Aorta (tissue), 5 donors: ENCODE data around the gene DOK3. TPM values are rescaled to one million over a fixed set of nuclear protein-coding genes. Genes with fewer than 3 reads are reported as not detected.
A peak's percentile ranks its signal among the peaks of the same experiment; 100 is the strongest.

ENCODE experiments used
- ATAC-seq: fragments of 200-7000 bp; cut with Tn5 transposase; one replicate; pipeline ENCODE4 v1.9.1; 2022; ENCODE audit warnings: moderate library complexity; ENCODE audit not compliant: low FRiP score
- DNase-seq, 2 donors: peaks; one replicate each; pipeline ENCODE4 v3.0.0-alpha.2; 2020
- H3K27ac ChIP-seq, 2 donors: one replicate each; pipeline ENCODE4 v1.5.1; 2013; ENCODE audit warnings: low read length in 2 of 2, mild to moderate bottlenecking in 2 of 2, moderate library complexity in 2 of 2, control low read depth in 1 of 2, inconsistent platforms in 1 of 2, low read depth in 1 of 2
- H3K27me3 ChIP-seq, 2 donors: one replicate each; pipeline ENCODE4 v1.6.1; 2013; ENCODE audit warnings: control low read depth in 1 of 2, low read length in 1 of 2, mild to moderate bottlenecking in 1 of 2, moderate library complexity in 1 of 2; ENCODE audit not compliant: insufficient read depth in 2 of 2, control insufficient read depth in 1 of 2
- H3K36me3 ChIP-seq, 2 donors: one replicate each; pipeline ENCODE4 v1.6.1; 2013; ENCODE audit warnings: control low read depth in 1 of 2, low read length in 1 of 2, mild to moderate bottlenecking in 1 of 2; ENCODE audit not compliant: insufficient read depth in 2 of 2, control insufficient read depth in 1 of 2
- H3K4me1 ChIP-seq, 2 donors: one replicate each; pipeline ENCODE4 v1.6.1; 2013; ENCODE audit warnings: low read length in 2 of 2, control low read depth in 1 of 2, mild to moderate bottlenecking in 1 of 2, moderate library complexity in 1 of 2; ENCODE audit not compliant: insufficient read depth in 2 of 2, control insufficient read depth in 1 of 2
- H3K4me3 ChIP-seq, 2 donors: one replicate each; pipeline ENCODE4 v1.5.1; 2013; ENCODE audit warnings: low read length in 2 of 2, control low read depth in 1 of 2, mild to moderate bottlenecking in 1 of 2
- H3K9me3 ChIP-seq: one replicate; pipeline ENCODE4 v1.6.1; 2013; ENCODE audit warnings: mild to moderate bottlenecking, low read length; ENCODE audit not compliant: control insufficient read depth
- WGBS, 2 donors: extraction: QIAGEN DNeasy Blood & Tissue Kit; methylation state at CpG; one replicate each; pipeline ENCODE4 v1.1.7; 2013; 5-methylcytosine and 5-hydroxymethylcytosine counted together
- intact Hi-C, 2 donors: fragments of 100-400 bp; cut with DNase I; formaldehyde crosslinking; loops; one replicate each; pipeline versions ENCODE4 v1.14.2 to v1.15.0; 2022
- polyA plus RNA-seq, 2 donors: library from polyadenylated mRNA; stranded (reverse); fragments of 200-250 nt; gene quantifications; one replicate each; pipeline ENCODE4 v1.2.3, GENCODE V29; 2013
- total RNA-seq, 2 donors: library from RNA; stranded (reverse); fragmentation: NEBNext Ultra II Directional; extraction: Animal tissue kit (Norgen Biotek cat#: 25700); gene quantifications; one replicate each; pipeline ENCODE4 v1.2.1, GENCODE V29; 2021
- donor health status: healthy with polysubstance abuse.
- donor health status: Bipolar disorder and iron deficiency.
- donor health status: DM: no; HTN: no; CAD: no.
- donor health status: DM: no; HTN: no; CAD: no.
- donor health status: DM: yes; HTN: yes; CAD: no.

DOK3 gene
- total and polyA plus RNA-seq, 4 donors, result 2.7 to 21.6 (median 9.7) TPM

- H3K27me3 ChIP-seq, result no peaks in the 10 kb centered on the region
- ATAC-seq, result peak; percentile 30
- H3K4me3 ChIP-seq, result peak overlapping the region in 1 of 2 donors; percentile 51
- H3K4me1 ChIP-seq, result no peaks in the 10 kb centered on the region
- peak in 1 of 2 donors; percentile 88 for DNase-seq
- intact Hi-C loops, result no loop called here
- H3K9me3 ChIP-seq, result no peaks in the 10 kb centered on the region
- no peak overlapping the region for H3K27ac ChIP-seq
- WGBS, 2 donors, result 18 to 21% methylated on average over 12 to 14 of the region's 14 CpGs
- no peaks in the 10 kb centered on the region for H3K36me3 ChIP-seq
These were observed 37.8 kb downstream of the DOK3 start for GRCh38 chr5:177471610-177472356.

GRCh38 chr5:177470759-177471536 is 38.7 kb downstream of the DOK3 start:
- H3K36me3 ChIP-seq, result peaks cover 0 to 3% of the 10 kb centered on the region in 2 donors
- ATAC-seq (no peak), DNase-seq (no peak)
- H3K4me1 ChIP-seq, result no peaks in the 10 kb centered on the region
- H3K27me3 ChIP-seq, result no peaks in the 10 kb centered on the region
- intact Hi-C loops, result no loop called here
- H3K27ac ChIP-seq, result no peak overlapping the region
- 63 to 73% methylated on average over 10 of the region's 10 CpGs for WGBS, 2 donors
- no peak overlapping the region for H3K4me3 ChIP-seq
- no peaks in the 10 kb centered on the region for H3K9me3 ChIP-seq

DNA sequence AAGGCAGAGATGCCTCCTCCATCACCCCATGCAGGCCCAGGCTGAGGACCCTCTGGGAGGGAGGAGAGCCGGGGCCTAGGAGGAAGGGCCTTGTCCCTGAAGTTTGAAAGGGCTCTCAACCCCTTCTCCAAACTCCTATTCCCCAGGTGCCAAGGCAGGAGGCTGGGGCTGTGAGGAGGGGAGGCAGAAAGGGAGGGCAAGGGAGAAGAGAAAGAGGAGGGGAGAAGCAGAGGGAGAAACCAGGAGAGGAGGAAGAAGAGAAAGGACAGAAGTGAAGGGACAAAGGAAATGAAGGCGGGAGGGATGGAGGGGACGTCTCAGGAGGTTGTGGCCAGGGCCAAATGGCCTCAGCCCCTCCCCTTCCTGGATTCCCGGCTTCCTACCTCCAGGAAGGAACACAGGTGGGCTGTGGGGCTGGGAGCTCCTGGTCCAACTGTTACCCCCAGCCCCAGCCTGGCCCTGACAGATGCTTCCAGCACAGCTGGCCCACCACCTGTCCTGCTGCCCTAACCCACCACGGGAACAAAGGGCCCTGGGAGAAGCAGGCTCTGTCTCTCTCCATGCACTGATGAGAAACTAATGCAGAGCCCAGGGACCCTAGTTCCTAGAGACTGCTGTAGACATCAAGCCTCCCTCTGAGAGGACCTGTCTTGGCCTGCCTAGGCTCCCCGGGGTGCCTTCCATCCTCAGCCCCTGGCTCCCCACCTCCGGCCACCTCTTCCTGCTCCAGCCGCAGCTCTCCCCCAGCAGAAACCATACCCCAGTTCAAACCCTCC is 39.7 kb downstream of the DOK3 start:
- intact Hi-C loops, result no loop called here
- Histone ChIP-seq H3K4me3 (no peak overlapping the region), H3K4me1 (no peaks in the 10 kb centered on the region)

DNA sequence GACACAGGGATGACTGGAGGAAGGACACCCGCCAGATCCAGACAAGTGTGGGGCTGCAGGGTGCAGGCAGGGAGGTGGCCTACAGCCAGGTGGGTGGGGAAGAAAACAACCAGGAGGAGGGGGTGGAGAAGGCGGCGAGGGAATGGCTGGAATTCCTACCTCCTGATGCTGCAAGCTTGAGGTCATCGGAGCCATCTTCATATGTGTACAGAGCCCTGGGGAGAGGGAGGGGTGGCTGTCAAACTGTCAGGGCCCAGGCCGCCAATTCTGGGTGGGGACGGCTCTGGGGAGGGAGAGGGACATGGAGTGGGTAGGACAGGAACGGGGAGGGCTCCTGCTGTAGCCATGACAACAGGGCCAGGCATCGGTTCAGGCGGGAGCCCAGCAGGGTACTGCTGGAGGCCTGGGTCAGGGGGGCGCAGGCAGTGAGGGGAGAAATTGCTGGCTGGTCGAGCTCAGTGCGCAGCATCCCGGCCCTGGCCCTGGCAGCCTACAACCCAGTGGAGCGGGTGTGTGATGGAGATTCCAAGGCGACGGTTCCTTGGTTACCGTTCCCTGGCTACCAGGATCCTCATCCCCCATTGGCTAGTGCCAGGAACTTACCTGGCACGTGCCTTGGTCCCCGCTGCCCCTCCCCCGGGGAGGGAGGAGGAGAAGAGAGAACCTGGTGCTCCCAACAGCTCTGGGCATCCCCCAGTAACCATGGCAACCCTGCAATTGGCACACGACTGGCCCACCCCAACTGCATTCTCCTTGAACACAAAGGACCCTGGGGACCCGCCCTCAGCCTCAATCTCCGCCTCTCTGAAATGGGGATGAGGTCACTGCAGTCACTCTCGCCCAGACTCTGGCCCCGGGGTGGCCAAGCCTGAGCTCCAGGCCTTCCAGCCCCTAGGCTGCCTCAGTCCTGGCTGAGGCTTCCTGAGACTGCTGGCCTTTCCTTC is 40.7 kb downstream of the DOK3 start:
- intact Hi-C loops, result no loop called here
- H3K36me3 ChIP-seq, result peaks cover 0 to 4% of the 10 kb centered on the region in 2 donors
- no peaks in the 10 kb centered on the region for H3K4me1 ChIP-seq
- ATAC-seq (peak; percentile 55), DNase-seq (peak in 1 of 2 donors; percentile 83)
- H3K27me3 ChIP-seq, result no peaks in the 10 kb centered on the region
- peak overlapping the region in 1 of 2 donors; percentile 9 for H3K27ac ChIP-seq
- 24 to 39% methylated on average over 24 to 25 of the region's 25 CpGs for WGBS, 2 donors
- no peaks in the 10 kb centered on the region for H3K9me3 ChIP-seq
- no peak overlapping the region for H3K4me3 ChIP-seq

More for the DNA sequence above, 39.7 kb downstream of the DOK3 start:
- no peaks in the 10 kb centered on the region for H3K9me3 ChIP-seq
- peaks cover 0 to 4% of the 10 kb centered on the region in 2 donors for H3K36me3 ChIP-seq
- H3K27me3 ChIP-seq, result no peaks in the 10 kb centered on the region
- WGBS, 2 donors, result 51 to 53% methylated on average over 8 of the region's 8 CpGs
- ATAC-seq (no peak), DNase-seq (no peak)
- no peak overlapping the region for H3K27ac ChIP-seq

DNA sequence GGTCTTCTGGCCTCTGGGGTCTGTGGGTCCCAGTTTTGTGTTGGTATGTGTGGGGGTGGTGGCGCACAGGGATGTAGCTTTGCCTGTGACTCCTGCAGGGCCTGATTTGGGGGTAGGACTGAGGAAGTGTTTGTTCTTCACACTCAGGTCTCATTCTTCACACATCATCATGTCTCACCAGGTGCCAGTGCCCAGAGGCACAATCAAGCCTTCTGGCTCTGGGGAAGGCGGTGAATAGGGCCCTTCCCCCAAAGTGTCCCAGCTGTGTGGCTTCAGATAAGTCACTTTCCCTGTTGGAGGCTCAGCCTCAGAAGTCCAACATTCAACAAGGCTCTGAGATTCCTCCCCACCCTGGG is 41.3 kb downstream of the DOK3 start:
- ATAC-seq, result no peak
- Histone ChIP-seq H3K27me3 (no peaks in the 10 kb centered on the region), H3K9me3 (no peaks in the 10 kb centered on the region), H3K27ac (no peak overlapping the region), H3K4me3 (no peak overlapping the region), H3K4me1 (no peaks in the 10 kb centered on the region), H3K36me3 (peaks cover 0 to 4% of the 10 kb centered on the region in 2 donors)
- 91 to 94% methylated on average over 2 of the region's 2 CpGs for WGBS, 2 donors
- intact Hi-C loops, result no loop called here
- no peak for DNase-seq

- H3K4me3 ChIP-seq, result no peak overlapping the region
- no peaks in the 10 kb centered on the region for H3K27me3 ChIP-seq
- no peak overlapping the region for H3K27ac ChIP-seq
- ATAC-seq, result no peak
- no peaks in the 10 kb centered on the region for H3K9me3 ChIP-seq
- DNase-seq, result no peak
- 93 to 94% methylated on average over 31 of the region's 31 CpGs for WGBS, 2 donors
- H3K36me3 ChIP-seq, result peaks cover 0 to 4% of the 10 kb centered on the region in 2 donors
- intact Hi-C loops, result no loop called here
- H3K4me1 ChIP-seq, result no peaks in the 10 kb centered on the region
These were observed 42.2 kb downstream of the DOK3 start for GRCh38 chr5:177467436-177467835.

- H3K4me1 ChIP-seq, result no peaks in the 10 kb centered on the region
- no peak overlapping the region for H3K4me3 ChIP-seq
- H3K27me3 ChIP-seq, result no peaks in the 10 kb centered on the region
- no peaks in the 10 kb centered on the region for H3K9me3 ChIP-seq
- DNase-seq (no peak), ATAC-seq (no peak)
- H3K36me3 ChIP-seq, result peaks cover 0 to 4% of the 10 kb centered on the region in 2 donors
- H3K27ac ChIP-seq, result no peak overlapping the region
- intact Hi-C loops, result no loop called here
- 96 to 98% methylated on average over 25 of the region's 25 CpGs for WGBS, 2 donors
These were observed 42.8 kb downstream of the DOK3 start for GRCh38 chr5:177466861-177467260.

GRCh38 chr5:177465044-177465443 is 44.6 kb downstream of the DOK3 start:
- Histone ChIP-seq H3K27ac (no peak overlapping the region), H3K27me3 (no peaks in the 10 kb centered on the region), H3K4me1 (no peaks in the 10 kb centered on the region), H3K9me3 (no peaks in the 10 kb centered on the region), H3K36me3 (peaks cover 0 to 4% of the 10 kb centered on the region in 2 donors), H3K4me3 (no peak overlapping the region)
- intact Hi-C loops, result no loop called here
- 98 to 99% methylated on average over 11 of the region's 11 CpGs for WGBS, 2 donors
- ATAC-seq (no peak), DNase-seq (no peak)
